Stimulated activated CD8-positive, alpha-beta memory T cell treated with anti-CD3 and anti-CD28 coated beads, Interleukin-4, amount 100 ng/mL, for 4 hours (primary cell): ENCODE measurements around the gene OR6K3.
"Not testable (repeated sequence)": the region's sequence is repeated elsewhere in the genome, so short reads cannot be mapped to it uniquely, and the experiment has no call there.

Experiments used
- DNase-seq, 2 donors: peaks; one replicate each; pipeline ENCODE4 v3.0.0-alpha.2; 2020; ENCODE audit warnings: low read depth in 2 of 2, low spot score in 1 of 2

Gene OR6K3

GRCh38 chr1:158688343-158688742, 32.2 kb downstream of the OR6K3 start:
- not testable (repeated sequence) for DNase-seq

GRCh38 chr1:158687037-158687436, 33.5 kb downstream of the OR6K3 start:
- no peak for DNase-seq

DNA sequence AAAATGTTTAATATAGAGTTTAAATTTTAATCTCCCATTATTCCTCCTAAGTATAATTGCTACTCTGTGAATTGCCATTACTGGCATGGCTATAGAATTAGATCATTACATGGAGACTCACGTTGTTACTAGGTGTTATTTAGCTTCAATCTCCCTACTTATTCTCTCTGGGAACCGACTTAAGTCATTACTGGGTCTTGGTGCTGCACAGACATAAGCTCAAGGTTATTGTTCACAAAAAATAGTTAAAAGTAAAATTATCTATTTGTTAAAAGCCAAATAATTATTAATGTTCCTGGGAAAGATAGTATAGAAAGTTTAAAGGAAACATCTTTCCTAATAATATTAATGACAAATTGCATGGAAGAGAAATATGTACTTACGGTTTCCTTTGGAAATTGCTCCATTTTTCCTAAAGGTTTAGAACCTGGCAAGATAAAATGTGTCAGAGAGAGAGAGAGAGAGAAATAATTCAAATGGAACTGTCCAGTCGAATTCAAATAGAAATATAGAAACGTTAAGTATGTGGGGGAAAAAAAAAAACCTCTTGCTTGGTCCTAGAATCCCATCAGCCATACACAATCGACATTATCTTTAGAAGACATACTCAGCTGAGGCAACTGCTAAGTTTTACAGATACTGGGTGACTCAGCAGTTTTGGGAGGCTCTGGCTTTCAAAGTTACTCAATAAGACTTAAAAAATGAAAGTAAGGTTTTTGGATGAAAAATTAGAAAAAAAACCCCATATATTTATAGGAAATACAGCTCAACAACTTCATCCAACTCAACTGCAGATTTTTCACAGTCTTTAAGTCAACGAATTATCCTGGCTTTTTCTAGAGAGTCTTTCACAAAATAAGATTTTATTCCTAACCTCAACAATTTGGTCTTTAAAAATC, 34.2 kb downstream of the OR6K3 start, which contains the start of gene SPTA1:
SPTA1 (minus strand) TSS at position 605 of the 899 bp plus-strand sequence; CDS start at position 407, 198 bp downstream.
- no peak for DNase-seq

DNA sequence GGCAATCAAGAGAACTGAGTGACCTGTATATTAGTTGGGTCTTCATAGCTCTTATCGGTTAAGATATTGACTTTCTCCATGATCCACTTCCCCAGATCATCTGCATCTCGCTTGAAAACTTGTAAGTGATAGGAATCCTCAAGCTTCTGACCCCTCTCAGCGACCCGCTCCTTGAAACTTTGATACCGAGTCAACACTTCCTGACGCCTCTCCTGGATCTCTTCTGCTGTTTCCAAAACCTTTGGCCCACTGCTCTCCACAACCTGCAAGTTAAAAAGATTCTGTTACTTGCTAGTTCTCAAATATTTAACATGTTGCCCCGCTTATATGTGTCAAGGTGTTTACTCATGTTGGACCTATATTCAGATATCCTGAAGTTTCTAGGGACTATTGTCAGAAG, 35.4 kb downstream of the OR6K3 start:
- no peak for DNase-seq

GRCh38 chr1:158681606-158682005, 38.9 kb downstream of the OR6K3 start:
- no peak for DNase-seq

DNA sequence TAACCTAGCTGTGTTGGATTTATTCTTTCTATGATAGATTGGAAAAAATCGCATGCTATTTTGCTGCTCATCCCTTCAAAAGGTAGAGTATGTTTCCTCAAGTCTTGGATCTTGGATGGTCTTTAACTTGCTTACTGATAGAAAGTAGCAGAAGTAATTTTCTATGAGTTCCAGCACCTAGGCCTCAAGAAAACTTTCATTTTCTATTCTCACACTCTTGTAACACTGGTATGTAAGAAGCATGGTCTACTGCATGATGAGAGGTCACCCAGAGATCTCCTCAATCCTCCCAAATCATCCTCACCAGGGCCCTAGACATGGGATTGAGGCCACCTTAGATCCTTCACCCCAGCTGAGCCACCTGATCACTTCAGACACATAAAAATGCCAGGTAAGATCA, 41.2 kb downstream of the OR6K3 start:
- no peak for DNase-seq

DNA sequence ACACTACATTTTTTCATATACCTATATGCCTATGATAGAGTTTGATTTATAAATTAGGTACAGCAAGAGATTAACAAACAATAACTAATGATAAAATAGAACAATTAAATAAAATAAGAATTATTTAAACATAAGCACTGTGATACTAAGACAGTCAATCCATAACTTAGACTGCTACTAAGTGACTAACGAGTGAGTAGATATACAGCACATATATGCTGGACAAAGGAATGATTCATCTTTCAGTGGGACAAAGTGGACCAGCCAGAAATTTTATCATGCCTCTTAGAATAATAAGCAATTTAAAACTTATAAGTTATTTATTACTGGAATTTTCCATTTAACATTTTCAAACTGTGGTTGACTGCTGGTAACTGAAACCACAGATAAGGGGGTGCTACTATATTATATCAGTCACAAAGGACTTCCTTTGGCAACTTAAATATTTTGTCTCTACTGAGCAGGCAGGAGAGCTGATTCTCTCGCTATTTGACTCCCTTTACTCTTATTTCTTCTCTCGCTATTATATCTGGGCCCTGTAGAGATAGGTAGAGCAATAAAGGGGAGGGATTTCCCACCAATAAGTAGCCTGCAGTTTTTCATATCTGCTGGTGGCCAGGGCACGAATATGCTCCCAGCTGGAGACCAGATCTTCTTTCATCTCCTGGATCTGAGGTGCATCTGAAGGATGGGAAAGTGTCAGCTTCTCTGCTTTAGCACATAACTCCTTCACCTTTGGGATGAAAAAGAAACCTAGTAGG, 44.8 kb downstream of the OR6K3 start:
- no peak for DNase-seq

GRCh38 chr1:158674302-158674701, 46.2 kb downstream of the OR6K3 start:
- DNase-seq, result no peak
